Activated CD8-positive, alpha-beta T cell treated with anti-CD3 and anti-CD28 coated beads, Interleukin-2, amount 10 ng/mL, durations not matched to agents 7 days and 5 days (primary cell): ENCODE measurements around the gene SLC25A42. TPM values are rescaled to one million over a fixed set of nuclear protein-coding genes. Genes with fewer than 3 reads are reported as not detected.

ENCODE experiments used
- total RNA-seq, 2 experiments: library from RNA; stranded (reverse); gene quantifications; one replicate each; pipeline ENCODE4 v1.2.3, GENCODE V29; 2021

Gene SLC25A42
- total RNA-seq, 2 experiments from 2014 or later, result 20.1 to 20.2 TPM

Other genes starting within 250 kb of the SLC25A42 start
- gene UPF1, start 232.0 kb upstream of the SLC25A42 start, total RNA-seq, result 10 to 100 TPM; 81.8 to 84.0 TPM
- gene CERS1, start 167.8 kb upstream of the SLC25A42 start, total RNA-seq, result not detected
- 100 to 1,000 TPM; 248 to 264 TPM for gene COPE, start 144.6 kb upstream of the SLC25A42 start, total RNA-seq
- 10 to 100 TPM; 56.1 to 57.3 TPM for gene DDX49, start 144.3 kb upstream of the SLC25A42 start, total RNA-seq
- gene HOMER3, start 122.8 kb upstream of the SLC25A42 start, total RNA-seq, result not detected
- gene SUGP2, start 30.5 kb upstream of the SLC25A42 start, total RNA-seq, result 100 to 1,000 TPM; 123 to 124 TPM
- gene ARMC6, start 30.4 kb upstream of the SLC25A42 start, total RNA-seq, result 10 to 100 TPM; 33.4 to 35.4 TPM
- 10 to 100 TPM; 20.3 to 22.8 TPM for gene TMEM161A, start 74.5 kb downstream of the SLC25A42 start, total RNA-seq
- 1 to 10 TPM; 2.2 to 3.6 TPM for gene MEF2B, start 106.3 kb downstream of the SLC25A42 start, total RNA-seq
- gene BORCS8, start 128.2 kb downstream of the SLC25A42 start, total RNA-seq, result 10 to 100 TPM; 22.1 to 25.4 TPM
- gene RFXANK, start 128.3 kb downstream of the SLC25A42 start, total RNA-seq, result 10 to 100 TPM; 97.9 to 98.7 TPM
- 10 to 100 TPM; 35.6 TPM for gene NR2C2AP, start 139.4 kb downstream of the SLC25A42 start, total RNA-seq
- not detected for gene NCAN, start 148.0 kb downstream of the SLC25A42 start, total RNA-seq
- not detected for gene TM6SF2, start 209.3 kb downstream of the SLC25A42 start, total RNA-seq